Endothelial cell of umbilical vein (primary cell): Measurements from ENCODE around the gene CALHM5. TPM values are rescaled to one million over a fixed set of nuclear protein-coding genes. Genes with fewer than 3 reads are reported as not detected.

Source experiments
- BruUV-seq: library from RNA; stranded (reverse); fragments of 400-500 nt; replicated peaks from 2 replicates; lab custom pipeline; 2021; lab: Mats Ljungman, UMichigan
- CTCF ChIA-PET: fragments of 300-600, 350-600 bp; sonication (Branson Sonifier 250); formaldehyde crosslinking; loops from one replicate; lab custom pipeline; 2021; ENCODE audit warnings: antibody characterized with exemption, inconsistent platforms; lab: Charles Lee
- POLR2A ChIA-PET: fragments of 300-600, 350-600 bp; sonication (Branson Sonifier 250); formaldehyde crosslinking; loops from one replicate; lab custom pipeline; 2021; ENCODE audit warnings: antibody characterized with exemption, inconsistent platforms; lab: Charles Lee
- DNase-seq: peaks from one replicate; pipeline ENCODE4 v3.0.0-alpha.2; 2011; ENCODE audit warnings: low read depth, low spot score
- FAIRE-seq: peaks from 2 replicates; lab custom pipeline; 2011; peaks lifted over from hg19 to GRCh38; lab: Jason Lieb, UNC
- H2AFZ ChIP-seq: 2 replicates; pipeline ENCODE4 v1.6.0; 2012; ENCODE audit warnings: low read depth, low read length, control low read depth, inconsistent platforms
- H3K27ac ChIP-seq: 2 replicates; pipeline ENCODE4 v1.5.1; 2011; ENCODE audit warnings: low read depth, mild to moderate bottlenecking, control low read depth, low read length, moderate library complexity; ENCODE audit not compliant: insufficient read depth
- H3K27me3 ChIP-seq, 2 experiments: 2 replicates each; pipeline versions ENCODE4 v1.6.0 to v1.6.1; 2011; ENCODE audit warnings: low read length in 2 of 2, mixed read lengths in 1 of 2; ENCODE audit not compliant: control insufficient read depth in 2 of 2, insufficient read depth in 2 of 2
- H3K36me3 ChIP-seq, 2 experiments: 2 replicates in 1 of 2; 3 replicates in 1 of 2; pipeline ENCODE4 v1.5.1; 2011; ENCODE audit warnings: low read length in 2 of 2, mild to moderate bottlenecking in 1 of 2, moderate library complexity in 1 of 2; ENCODE audit not compliant: control insufficient read depth in 2 of 2, insufficient read depth in 2 of 2; ENCODE audit errors: extremely low read depth in 1 of 2
- H3K4me1 ChIP-seq: 3 replicates; pipeline ENCODE4 v1.5.1; 2011; ENCODE audit warnings: mild to moderate bottlenecking, low read length; ENCODE audit not compliant: control insufficient read depth, insufficient read depth; ENCODE audit errors: extremely low read depth
- H3K4me2 ChIP-seq: 2 replicates; pipeline ENCODE4 v1.6.1; 2011; ENCODE audit warnings: low read length, control low read depth, mixed read lengths; ENCODE audit not compliant: insufficient read depth
- H3K4me3 ChIP-seq, 3 experiments: fragments of 200-600 bp in 1 of 3; sonication (generic), shearing (Covaris generic) in 1 of 3; replicated peaks in 1 of 3; 2 replicates each; pipeline ENCODE4 v1.5.1; 2011 to 2016; ENCODE audit warnings: control low read depth in 3 of 3, low read length in 3 of 3, mild to moderate bottlenecking in 2 of 3, inconsistent platforms in 1 of 3, low read depth in 1 of 3, moderate library complexity in 1 of 3; ENCODE audit not compliant: insufficient read depth in 1 of 3
- H3K79me2 ChIP-seq: 2 replicates; pipeline ENCODE4 v1.6.0; 2012; ENCODE audit warnings: low read length, inconsistent platforms; ENCODE audit not compliant: control insufficient read depth, insufficient read depth
- H3K9ac ChIP-seq: replicated peaks from 2 replicates; pipeline ENCODE3; 2011; ENCODE audit warnings: low read length, control low read depth; ENCODE audit not compliant: insufficient read depth; ENCODE audit errors: extremely low read depth
- H3K9me1 ChIP-seq: replicated peaks from 3 replicates; pipeline ENCODE4 v1.6.0; 2011; ENCODE audit warnings: mild to moderate bottlenecking, low read length; ENCODE audit not compliant: control insufficient read depth, insufficient read depth; ENCODE audit errors: extremely low read depth
- H3K9me3 ChIP-seq: replicated peaks from 2 replicates; pipeline ENCODE4 v1.5.1; 2012; ENCODE audit warnings: low read length, inconsistent platforms; ENCODE audit not compliant: control insufficient read depth, insufficient read depth
- H4K20me1 ChIP-seq: replicated peaks from 2 replicates; pipeline ENCODE3; 2011; ENCODE audit warnings: mild to moderate bottlenecking, low read length; ENCODE audit not compliant: control insufficient read depth, insufficient read depth; ENCODE audit errors: extremely low read depth
- EZH2 ChIP-seq: IDR thresholded peaks from 2 replicates; pipeline ENCODE4 v1.6.1; 2012; ENCODE audit warnings: borderline replicate concordance, low read depth, mild to moderate bottlenecking, moderate library complexity, low read length, inconsistent platforms; ENCODE audit not compliant: severe bottlenecking
- FOS ChIP-seq: IDR thresholded peaks from 2 replicates; pipeline ENCODE4 v1.6.1; 2011; ENCODE audit warnings: mild to moderate bottlenecking, low read length, moderate library complexity, borderline replicate concordance; ENCODE audit not compliant: insufficient read depth
- GATA2 ChIP-seq: IDR thresholded peaks from 2 replicates; pipeline ENCODE4 v1.7.0; 2011; ENCODE audit warnings: low read depth, mild to moderate bottlenecking, moderate library complexity, mixed read lengths, low read length; ENCODE audit not compliant: insufficient read length, insufficient read depth
- JUN ChIP-seq: IDR thresholded peaks from 2 replicates; pipeline ENCODE4 v1.6.1; 2011; ENCODE audit warnings: borderline replicate concordance, low read depth; ENCODE audit not compliant: insufficient read length, insufficient read depth
- MAX ChIP-seq: IDR thresholded peaks from 2 replicates; pipeline ENCODE4 v1.6.1; 2011; ENCODE audit not compliant: insufficient read depth, insufficient read length
- MYC ChIP-seq: IDR thresholded peaks from one replicate; pipeline ENCODE4 v1.6.1; 2011; ENCODE audit warnings: mild to moderate bottlenecking, low read depth, low read length
- POLR2A ChIP-seq: IDR thresholded peaks from 2 replicates; pipeline ENCODE4 v1.6.1; 2012; ENCODE audit warnings: low read depth, mild to moderate bottlenecking, control low read depth, low read length
- POLR2AphosphoS5 ChIP-seq: IDR thresholded peaks from 2 replicates; pipeline ENCODE4 v1.6.1; 2012; ENCODE audit warnings: low read depth, mild to moderate bottlenecking, control low read depth, low read length, moderate library complexity; ENCODE audit not compliant: insufficient read depth
- dilution Hi-C: fragments of 300-500 bp; cut with MboI; formaldehyde crosslinking; loops from one replicate; pipeline ENCODE4 v1.15.0; 2019; ENCODE audit warnings: low sequenced_read_pairs; ENCODE audit not compliant: extremely low pct_ligation_motif_present
- intact Hi-C: fragments of 100-400 bp; cut with micrococcal nuclease; formaldehyde crosslinking; loops from one replicate; pipeline ENCODE4 v1.10.0; 2022
- polyA plus RNA-seq, 4 experiments: library from polyadenylated mRNA; depleted of rRNA in 3 of 4; stranded (reverse) in 3 of 4; unstranded in 1 of 4; fragments of >200 nt; gene quantifications; 2 replicates each; pipeline versions ENCODE4 v1.2.1 to v1.2.3, GENCODE V29; 2011 to 2012; ENCODE audit warnings: missing spikeins in 1 of 4
- total RNA-seq: library from RNA; stranded (reverse); gene quantifications from 2 replicates; pipeline ENCODE4 v1.2.3, GENCODE V29; 2021
- TF ChIP-seq, protein P1 (sequence below), 2 donors: IDR thresholded peaks; 1 replicate in 1 of 2; 2 replicates in 1 of 2; pipeline ENCODE4 v1.5.1; 2011; ENCODE audit warnings: low read length in 2 of 2, mild to moderate bottlenecking in 2 of 2, moderate library complexity in 2 of 2, control low read depth in 1 of 2, inconsistent platforms in 1 of 2, low read depth in 1 of 2; ENCODE audit not compliant: insufficient read depth in 1 of 2; ENCODE audit errors: extremely low read depth in 1 of 2

Gene CALHM5
- total and polyA plus RNA-seq, 2 donors (not counting 3 experiments of a cell fraction or from before 2014, with no cell fraction given): 4.5 to 6.6 TPM

DNA sequence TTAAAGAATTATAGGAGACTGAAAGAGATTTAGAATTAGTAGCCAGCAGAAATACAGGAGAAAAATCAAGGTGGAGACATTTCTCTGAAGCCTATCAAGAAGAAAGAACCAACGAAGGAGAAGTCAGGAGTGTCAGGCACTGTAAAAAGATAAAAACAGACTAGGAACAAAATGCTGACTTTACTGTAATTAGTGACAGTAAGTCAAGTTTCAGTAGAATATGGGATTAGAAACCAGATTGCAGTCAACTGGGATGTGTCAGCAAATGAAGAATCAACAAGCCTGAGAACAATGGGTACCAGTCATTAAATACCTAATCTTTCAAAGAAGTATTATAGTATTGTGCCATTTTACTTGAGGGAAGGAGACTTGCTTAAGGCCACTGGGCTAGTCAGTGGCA is 28.7 kb upstream of the CALHM5 start:
- no peak for DNase-seq
- Histone ChIP-seq H3K4me2 (no peak overlapping the region), H3K79me2 (no peaks in the 10 kb centered on the region), H3K27ac (no peak overlapping the region), H3K9me1 (no peaks in the 10 kb centered on the region), H3K4me1 (no peaks in the 10 kb centered on the region), H3K9ac (no peak overlapping the region), H3K9me3 (no peaks in the 10 kb centered on the region), H3K4me3 (no peak overlapping the region), H3K27me3 (peaks cover 5 to 12% of the 10 kb centered on the region in 2 experiments), H4K20me1 (no peaks in the 10 kb centered on the region), H2AFZ (no peak overlapping the region), H3K36me3 (no peaks in the 10 kb centered on the region)
- dilution Hi-C loops: no loop called here
- ChIA-PET POLR2A (no interaction called here), CTCF (no interaction called here)
- intact Hi-C loops: no loop called here
- FAIRE-seq: no peak
- BruUV-seq: no TSS peak
- TF ChIP-seq GATA2 (no peak), MAX (no peak), FOS (no peak), POLR2AphosphoS5 (no peak), EZH2 (no peak), JUN (no peak), MYC (no peak), POLR2A (no peak)
- TF ChIP-seq, protein P1, sequence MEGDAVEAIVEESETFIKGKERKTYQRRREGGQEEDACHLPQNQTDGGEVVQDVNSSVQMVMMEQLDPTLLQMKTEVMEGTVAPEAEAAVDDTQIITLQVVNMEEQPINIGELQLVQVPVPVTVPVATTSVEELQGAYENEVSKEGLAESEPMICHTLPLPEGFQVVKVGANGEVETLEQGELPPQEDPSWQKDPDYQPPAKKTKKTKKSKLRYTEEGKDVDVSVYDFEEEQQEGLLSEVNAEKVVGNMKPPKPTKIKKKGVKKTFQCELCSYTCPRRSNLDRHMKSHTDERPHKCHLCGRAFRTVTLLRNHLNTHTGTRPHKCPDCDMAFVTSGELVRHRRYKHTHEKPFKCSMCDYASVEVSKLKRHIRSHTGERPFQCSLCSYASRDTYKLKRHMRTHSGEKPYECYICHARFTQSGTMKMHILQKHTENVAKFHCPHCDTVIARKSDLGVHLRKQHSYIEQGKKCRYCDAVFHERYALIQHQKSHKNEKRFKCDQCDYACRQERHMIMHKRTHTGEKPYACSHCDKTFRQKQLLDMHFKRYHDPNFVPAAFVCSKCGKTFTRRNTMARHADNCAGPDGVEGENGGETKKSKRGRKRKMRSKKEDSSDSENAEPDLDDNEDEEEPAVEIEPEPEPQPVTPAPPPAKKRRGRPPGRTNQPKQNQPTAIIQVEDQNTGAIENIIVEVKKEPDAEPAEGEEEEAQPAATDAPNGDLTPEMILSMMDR (IDR thresholded peaks at IDR 0.05; ENCODE audit: extremely low read depth in 1 of 2, insufficient read depth in 1 of 2, low read depth in 1 of 2, low read length in 2 of 2): no peak
